Measurements from ENCODE around the gene PPL. TPM values are rescaled to one million over a fixed set of nuclear protein-coding genes. Genes with fewer than 3 reads are reported as not detected.

The PPL gene
- total RNA-seq, 2 experiments from 2014 or later: 0.07 TPM; not detected in 1

GRCh38 chr16:4949986-4950385 is 13.0 kb upstream of the PPL start:
- Mint-ChIP-seq H3K27ac (no peak overlapping the region), H3K4me3 (no peak overlapping the region), H3K27me3 (ENCODE audit: low read depth) (no peaks in the 10 kb centered on the region), H3K36me3 (ENCODE audit: low read depth) (no peaks in the 10 kb centered on the region), H3K4me1 (ENCODE audit: low read depth) (no peaks in the 10 kb centered on the region), H3K9me3 (no peaks in the 10 kb centered on the region)
- no peak for DNase-seq
- CTCF ChIA-PET: no interaction called here
- intact Hi-C loops (cut with micrococcal nuclease): loop anchor here (10.0 kb wide), 1 partner anchor 695 kb away; no protein-coding TSS in a partner anchor

DNA sequence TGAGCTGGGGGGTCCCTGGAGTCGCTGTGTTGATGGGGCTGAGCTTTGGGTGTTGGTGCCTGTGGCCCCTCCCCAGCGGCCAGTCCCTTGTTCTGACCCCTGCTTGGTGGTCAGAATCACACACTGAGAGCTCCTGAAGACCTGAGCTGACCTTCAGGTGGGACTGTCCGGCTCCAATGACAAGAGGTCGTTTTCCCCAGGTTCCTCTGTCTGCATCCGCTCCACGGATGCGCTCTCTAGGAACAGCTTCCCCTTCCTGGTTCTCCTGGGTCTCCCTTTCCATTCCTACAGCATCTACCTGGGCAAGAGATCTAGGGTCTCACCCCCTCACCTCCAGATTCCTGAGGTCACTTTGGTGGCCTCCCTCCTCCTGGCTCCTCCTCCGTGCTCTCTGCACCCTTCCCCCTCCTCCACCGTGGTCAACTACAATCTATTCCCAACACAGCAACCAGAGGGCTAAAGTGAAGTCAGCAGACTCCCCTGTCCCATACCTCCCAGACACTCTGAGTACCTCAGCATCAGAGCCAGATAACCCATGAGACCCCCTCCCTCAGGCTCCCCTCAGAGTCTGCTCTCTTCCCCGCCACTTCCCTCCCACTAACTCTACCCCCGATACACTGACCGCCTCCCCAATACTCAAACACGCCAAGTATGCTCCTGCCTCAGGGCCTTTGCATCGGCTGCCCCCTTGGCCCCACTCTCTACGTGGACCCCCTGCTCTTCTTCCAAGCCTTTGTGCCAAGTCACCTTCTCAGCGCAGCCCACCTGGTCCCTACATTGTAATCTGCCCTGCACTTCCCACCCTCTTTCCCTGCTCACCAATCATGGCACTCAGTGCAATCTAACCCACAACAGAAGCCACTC is 12.2 kb upstream of the PPL start:
- no peak overlapping the region for H3K4me3 Mint-ChIP-seq
- no peaks in the 10 kb centered on the region for H3K9me3 Mint-ChIP-seq
- no peaks in the 10 kb centered on the region for H3K27me3 Mint-ChIP-seq (ENCODE audit: low read depth)
- no peak for DNase-seq
- no peaks in the 10 kb centered on the region for H3K36me3 Mint-ChIP-seq (ENCODE audit: low read depth)
- H3K4me1 Mint-ChIP-seq (ENCODE audit: low read depth): no peaks in the 10 kb centered on the region
- no peak overlapping the region for H3K27ac Mint-ChIP-seq
- CTCF ChIA-PET: interaction anchor here (0.5 to 0.6 kb wide), 2 partner anchors 136 to 365 kb away, joined by 4 to 5 read pairs; no protein-coding TSS in a partner anchor
- intact Hi-C loops (cut with micrococcal nuclease): no loop called here

DNA sequence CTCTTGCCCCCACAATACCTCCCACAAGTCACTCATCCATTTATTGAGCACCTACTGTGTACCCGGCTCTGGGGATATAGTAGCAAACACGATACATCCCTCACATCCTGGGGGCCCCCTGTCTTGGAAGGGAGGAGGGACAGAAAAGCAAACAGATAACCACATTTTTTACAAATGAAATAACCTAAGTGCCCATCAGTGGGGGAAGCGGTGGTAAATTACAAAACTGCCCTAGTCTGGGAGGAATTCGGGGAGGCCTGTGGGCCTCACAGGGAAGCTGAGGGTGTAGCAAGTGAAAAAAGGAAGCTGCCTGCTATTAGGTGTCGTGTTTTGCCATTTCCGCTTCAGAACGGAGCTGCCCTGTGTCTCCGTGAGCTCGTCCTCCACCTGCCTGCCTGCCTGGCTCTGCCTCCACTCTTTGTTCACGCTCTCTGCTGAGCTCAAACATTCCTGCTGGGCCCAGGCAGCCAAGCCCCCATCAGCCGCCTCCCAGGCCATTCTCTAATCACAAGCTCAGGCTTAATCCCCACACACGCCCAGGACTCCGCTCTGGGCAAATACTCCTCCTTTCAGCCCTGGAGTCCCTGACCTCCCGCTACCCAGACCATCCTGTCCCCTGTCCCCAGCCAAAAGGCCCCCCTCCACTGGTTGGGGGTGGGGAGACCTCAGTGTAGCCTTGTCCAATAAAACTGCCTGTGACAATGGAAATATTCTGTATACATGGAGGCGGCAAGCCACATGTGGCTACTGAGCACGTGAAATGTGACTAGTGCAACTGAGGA is 11.0 kb upstream of the PPL start:
- Mint-ChIP-seq H3K4me3 (no peak overlapping the region), H3K36me3 (ENCODE audit: low read depth) (no peaks in the 10 kb centered on the region), H3K4me1 (ENCODE audit: low read depth) (no peaks in the 10 kb centered on the region), H3K27me3 (ENCODE audit: low read depth) (no peaks in the 10 kb centered on the region), H3K27ac (no peak overlapping the region), H3K9me3 (no peaks in the 10 kb centered on the region)
- CTCF ChIA-PET: interaction anchor here (0.5 to 1.1 kb wide), 2 partner anchors 8 to 135 kb away, joined by 3 to 4 read pairs; no protein-coding TSS in a partner anchor
- intact Hi-C loops (cut with micrococcal nuclease): no loop called here
- no peak for DNase-seq

DNA sequence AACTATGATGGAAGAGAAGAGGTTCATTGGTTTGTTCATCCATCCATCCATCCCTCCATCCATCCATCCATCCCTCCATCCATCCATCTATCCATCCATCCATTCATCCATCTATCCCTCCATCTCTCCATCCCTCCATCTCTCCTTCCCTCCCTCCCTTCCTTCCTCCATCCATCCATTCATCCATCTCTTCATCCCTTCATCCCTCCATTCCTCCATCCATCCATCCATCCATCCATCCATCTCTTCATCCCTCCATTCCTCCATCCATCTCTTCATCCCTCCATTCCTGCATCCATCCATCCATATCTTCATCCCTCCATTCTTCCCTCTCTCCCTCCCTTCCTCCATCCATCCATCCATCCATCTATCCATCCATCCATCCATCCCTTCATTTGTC is 10.0 kb upstream of the PPL start:
- Mint-ChIP-seq H3K36me3 (ENCODE audit: low read depth) (no peaks in the 10 kb centered on the region), H3K9me3 (no peaks in the 10 kb centered on the region), H3K27ac (no peak overlapping the region), H3K27me3 (ENCODE audit: low read depth) (no peaks in the 10 kb centered on the region), H3K4me1 (ENCODE audit: low read depth) (no peaks in the 10 kb centered on the region), H3K4me3 (no peak overlapping the region)
- intact Hi-C loops (cut with micrococcal nuclease): no loop called here
- CTCF ChIA-PET: interaction anchor here (0.6 kb wide), 1 partner anchor 154 kb away, joined by 4 read pairs; no protein-coding TSS in a partner anchor
- DNase-seq: no peak

DNA sequence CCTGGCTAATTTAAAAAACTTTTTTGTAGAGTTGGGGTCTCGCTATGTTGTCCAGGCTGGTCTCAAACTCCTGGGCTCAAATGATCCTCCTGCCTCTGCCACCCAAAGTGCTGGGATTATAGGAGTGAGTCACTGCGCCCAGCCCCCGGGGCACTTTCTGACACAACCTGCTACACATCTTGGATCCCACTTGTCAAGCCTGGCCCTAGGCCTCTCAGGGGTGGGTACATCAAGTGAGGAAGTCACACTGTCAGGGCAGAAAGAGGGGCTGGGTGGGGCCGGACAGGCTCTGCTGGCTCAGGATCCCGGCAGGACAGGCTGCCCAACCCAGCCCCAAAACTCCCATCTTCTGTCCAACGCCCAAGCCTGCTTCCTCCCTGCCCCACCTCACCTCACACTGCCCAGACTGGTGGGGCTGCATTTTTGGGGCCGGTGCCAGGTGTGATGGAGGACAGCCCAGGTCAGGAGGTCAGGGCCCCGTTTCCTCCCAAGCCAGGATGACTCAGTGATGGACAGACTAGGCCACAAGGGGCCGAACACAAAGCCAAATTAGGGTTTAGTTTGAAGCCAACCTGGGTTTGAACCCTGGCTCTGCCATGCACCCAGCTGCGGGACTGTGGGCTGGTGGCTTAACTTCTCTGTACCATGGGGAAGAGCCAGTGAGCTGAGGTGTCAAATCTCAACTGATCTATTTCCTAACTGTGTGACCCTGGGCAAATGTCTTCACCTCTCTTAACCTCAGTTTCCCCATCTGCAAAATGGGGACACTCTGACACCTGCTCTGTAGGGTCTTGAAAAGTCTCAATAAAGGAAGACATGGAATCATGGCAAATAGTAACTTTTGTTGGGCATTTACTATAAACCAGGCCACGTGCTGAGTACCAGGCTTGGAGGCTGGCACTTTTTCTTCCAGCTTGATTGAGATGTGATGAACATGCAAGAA is 8.9 kb upstream of the PPL start:
- CTCF ChIA-PET: interaction anchor here (0.6 kb wide), 1 partner anchor 153 kb away, joined by 4 read pairs; no protein-coding TSS in a partner anchor
- Mint-ChIP-seq H3K27me3 (ENCODE audit: low read depth) (no peaks in the 10 kb centered on the region), H3K36me3 (ENCODE audit: low read depth) (no peaks in the 10 kb centered on the region), H3K4me3 (no peak overlapping the region), H3K27ac (no peak overlapping the region), H3K9me3 (no peaks in the 10 kb centered on the region), H3K4me1 (ENCODE audit: low read depth) (no peaks in the 10 kb centered on the region)
- intact Hi-C loops (cut with micrococcal nuclease): no loop called here
- no peak for DNase-seq

DNA sequence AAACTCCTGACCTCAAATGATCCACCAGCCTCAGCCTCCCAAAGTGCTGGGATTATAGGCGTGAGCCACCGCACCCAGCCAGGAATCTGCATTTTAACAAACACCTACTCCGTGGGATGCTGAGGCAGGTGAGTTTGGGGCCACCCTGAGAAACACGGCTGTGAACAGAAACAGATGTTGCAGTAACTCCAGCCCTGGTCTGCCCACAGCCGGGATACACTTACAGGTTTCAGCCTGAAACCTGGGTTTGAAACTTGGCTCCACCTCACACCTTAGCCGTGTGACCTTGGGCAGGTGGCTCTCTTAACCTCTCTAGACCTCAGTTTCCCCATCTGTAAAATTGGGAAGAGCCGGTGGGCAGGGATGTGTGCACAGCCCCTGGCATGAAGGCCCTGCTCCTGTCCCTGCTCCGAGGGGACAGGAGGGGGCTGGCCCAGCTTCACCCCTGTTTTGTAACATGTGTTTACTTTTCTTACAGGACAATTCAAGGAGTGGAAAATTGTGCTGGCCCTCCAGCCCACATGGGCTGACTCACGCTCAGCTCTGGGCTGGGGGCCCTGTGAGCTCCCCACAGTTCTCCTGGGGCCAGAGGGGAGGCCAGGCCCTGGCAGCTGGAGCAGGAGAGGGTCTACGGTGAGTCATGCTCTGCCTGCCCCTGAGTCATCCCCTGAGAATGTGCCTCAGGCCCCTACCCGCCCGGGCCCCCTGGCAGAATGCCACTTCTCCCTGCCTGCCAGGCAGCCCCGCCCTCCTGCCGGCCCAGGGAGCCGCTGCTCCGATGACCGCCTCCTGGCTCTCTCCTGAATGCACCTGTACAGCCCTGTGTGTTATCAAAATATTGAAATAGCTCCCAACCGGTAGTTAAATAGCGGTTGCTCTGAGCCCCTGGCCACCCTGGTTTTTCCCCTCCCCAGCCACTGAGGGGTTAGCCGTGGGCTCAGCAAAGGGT is 7.7 kb upstream of the PPL start:
- no peaks in the 10 kb centered on the region for H3K9me3 Mint-ChIP-seq
- DNase-seq: no peak
- CTCF ChIA-PET: no interaction called here
- H3K27me3 Mint-ChIP-seq (ENCODE audit: low read depth): no peaks in the 10 kb centered on the region
- H3K4me3 Mint-ChIP-seq: no peak overlapping the region
- H3K36me3 Mint-ChIP-seq (ENCODE audit: low read depth): no peaks in the 10 kb centered on the region
- intact Hi-C loops (cut with micrococcal nuclease): no loop called here
- H3K4me1 Mint-ChIP-seq (ENCODE audit: low read depth): no peaks in the 10 kb centered on the region
- no peak overlapping the region for H3K27ac Mint-ChIP-seq

GRCh38 chr16:4942481-4942880 is 5.5 kb upstream of the PPL start:
- CTCF ChIA-PET: no interaction called here
- no peak overlapping the region for H3K27ac Mint-ChIP-seq
- no peak for DNase-seq
- H3K4me3 Mint-ChIP-seq: no peak overlapping the region
- no peaks in the 10 kb centered on the region for H3K36me3 Mint-ChIP-seq (ENCODE audit: low read depth)
- intact Hi-C loops (cut with micrococcal nuclease): no loop called here
- H3K4me1 Mint-ChIP-seq (ENCODE audit: low read depth): peaks cover 2% of the 10 kb centered on the region
- no peaks in the 10 kb centered on the region for H3K9me3 Mint-ChIP-seq
- peaks cover 9% of the 10 kb centered on the region for H3K27me3 Mint-ChIP-seq (ENCODE audit: low read depth)

DNA sequence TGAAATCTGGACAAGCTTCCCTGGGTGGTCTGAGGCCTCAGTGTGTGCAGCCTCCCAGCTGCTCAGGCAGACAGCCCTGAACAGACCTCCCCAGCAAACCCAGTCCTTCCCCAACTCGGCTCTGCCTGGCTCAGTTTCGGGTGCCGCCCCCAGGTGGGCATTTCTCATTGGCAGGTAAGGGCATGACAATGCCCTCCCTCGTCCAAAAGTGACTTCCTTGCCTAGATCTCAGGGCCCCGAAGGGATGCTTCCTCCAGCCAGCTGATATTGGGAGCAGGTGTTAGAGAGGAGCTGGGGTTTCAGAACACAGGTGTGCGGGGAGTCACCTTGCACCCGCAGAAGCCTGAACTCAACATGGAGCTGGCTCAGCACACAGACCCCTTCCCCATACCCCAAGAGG is 3.8 kb upstream of the PPL start:
- DNase-seq: no peak
- Mint-ChIP-seq H3K4me1 (ENCODE audit: low read depth) (peaks cover 9% of the 10 kb centered on the region), H3K9me3 (no peaks in the 10 kb centered on the region), H3K27me3 (ENCODE audit: low read depth) (peaks cover 17% of the 10 kb centered on the region), H3K36me3 (ENCODE audit: low read depth) (no peaks in the 10 kb centered on the region), H3K27ac (no peak overlapping the region), H3K4me3 (no peak overlapping the region)
- intact Hi-C loops (cut with micrococcal nuclease): no loop called here
- CTCF ChIA-PET: no interaction called here

DNA sequence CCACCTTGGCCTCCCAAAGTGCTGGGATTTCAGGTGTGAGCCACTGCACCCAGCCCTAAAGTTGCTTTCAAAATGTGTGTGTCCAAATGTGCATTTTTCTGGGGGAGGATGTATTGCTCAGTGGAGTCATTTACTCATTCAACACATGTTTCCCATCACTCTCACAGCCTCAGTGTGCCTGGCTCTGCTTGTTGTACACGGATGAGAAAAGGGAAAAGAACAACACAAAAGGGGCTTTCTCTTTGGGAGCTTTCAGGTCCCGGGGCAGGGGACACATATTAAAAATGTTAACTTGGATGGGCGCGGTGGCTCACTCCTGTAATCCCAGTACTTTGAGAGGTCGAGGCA is 1.7 kb upstream of the PPL start:
- CTCF ChIA-PET: no interaction called here
- Mint-ChIP-seq H3K4me1 (ENCODE audit: low read depth) (peaks cover 10% of the 10 kb centered on the region), H3K4me3 (no peak overlapping the region)

GRCh38 chr16:4937782-4938682 is 1.1 kb upstream of the PPL start:
- no peaks in the 10 kb centered on the region for H3K9me3 Mint-ChIP-seq
- CTCF ChIA-PET: no interaction called here
- no peak for DNase-seq
- no peaks in the 10 kb centered on the region for H3K36me3 Mint-ChIP-seq (ENCODE audit: low read depth)
- peak overlapping the region; percentile 7 for H3K4me3 Mint-ChIP-seq
- intact Hi-C loops (cut with micrococcal nuclease): no loop called here
- H3K27ac Mint-ChIP-seq: no peak overlapping the region
- peaks cover 29% of the 10 kb centered on the region for H3K27me3 Mint-ChIP-seq (ENCODE audit: low read depth)
- H3K4me1 Mint-ChIP-seq (ENCODE audit: low read depth): peaks cover 10% of the 10 kb centered on the region

More for the DNA sequence above, 1.7 kb upstream of the PPL start:
- Mint-ChIP-seq H3K9me3 (no peaks in the 10 kb centered on the region), H3K27ac (no peak overlapping the region), H3K27me3 (ENCODE audit: low read depth) (peaks cover 27% of the 10 kb centered on the region), H3K36me3 (ENCODE audit: low read depth) (no peaks in the 10 kb centered on the region)
- DNase-seq: no peak
- intact Hi-C loops (cut with micrococcal nuclease): no loop called here
